GM12878 (cell line): ENCODE results near the gene DLAT. TPM values are rescaled to one million over a fixed set of nuclear protein-coding genes. Genes with fewer than 3 reads are reported as not detected.

Experiments used
- CBFB ChIP-seq: IDR thresholded peaks from 2 replicates; pipeline ENCODE4 v1.6.1; 2016; ENCODE audit warnings: antibody characterized with exemption, low read depth
- CBX5 ChIP-seq: sonication (generic); IDR thresholded peaks from 2 replicates; pipeline ENCODE4 v1.6.1; 2016; ENCODE audit warnings: low read depth, moderate library complexity, mild to moderate bottlenecking, inconsistent platforms
- CREB1 ChIP-seq: IDR thresholded peaks from 2 replicates; pipeline ENCODE4 v1.6.1; 2012; ENCODE audit warnings: low read depth, mild to moderate bottlenecking, inconsistent platforms
- EED ChIP-seq: sonication (generic); IDR thresholded peaks from 2 replicates; pipeline ENCODE4 v1.6.1; 2016; ENCODE audit warnings: antibody characterized with exemption, low read depth
- EP300 ChIP-seq, 2 experiments: fragments of 150-350 bp in 1 of 2; IDR thresholded peaks; 2 replicates each; pipeline ENCODE4 v1.6.1; 2011 to 2012; ENCODE audit warnings: low read depth in 2 of 2, low read length in 2 of 2, borderline replicate concordance in 1 of 2, improper control_type of control experiment in 1 of 2, inconsistent platforms in 1 of 2; ENCODE audit not compliant: control insufficient read depth in 1 of 2
- IKZF2 ChIP-seq, 2 experiments: fragments of 450-650 bp; IDR thresholded peaks; 2 replicates each; pipeline ENCODE4 v1.6.1; 2017; ENCODE audit warnings: mild to moderate bottlenecking in 2 of 2, moderate library complexity in 2 of 2
- IRF4 ChIP-seq: IDR thresholded peaks from 2 replicates; pipeline ENCODE4 v1.6.1; 2011; ENCODE audit warnings: low read depth, low read length
- MEF2B ChIP-seq: fragments of 450-650 bp; IDR thresholded peaks from 2 replicates; pipeline ENCODE4 v1.6.1; 2018; ENCODE audit warnings: mild to moderate bottlenecking, moderate library complexity; ENCODE audit not compliant: partially characterized antibody, poor library complexity, severe bottlenecking
- MTA2 ChIP-seq: fragments of 450-650 bp; IDR thresholded peaks from 2 replicates; pipeline ENCODE4 v1.6.1; 2016; ENCODE audit warnings: low read depth, mild to moderate bottlenecking, moderate library complexity
- NFIC ChIP-seq: IDR thresholded peaks from 2 replicates; pipeline ENCODE4 v1.6.1; 2012; ENCODE audit warnings: low read depth, mild to moderate bottlenecking, inconsistent platforms, low read length, moderate library complexity
- NR2F1 ChIP-seq: fragments of 450-650 bp; conservative IDR thresholded peaks from 2 replicates; pipeline ENCODE4 v1.6.1; 2017; ENCODE audit warnings: mild to moderate bottlenecking
- PML ChIP-seq: IDR thresholded peaks from 2 replicates; pipeline ENCODE4 v1.6.1; 2012; ENCODE audit warnings: low read length, inconsistent platforms
- RAD51 ChIP-seq: fragments of 450-650 bp; IDR thresholded peaks from 2 replicates; pipeline ENCODE4 v1.6.1; 2016; ENCODE audit warnings: moderate library complexity, mild to moderate bottlenecking, inconsistent platforms
- RUNX3 ChIP-seq: IDR thresholded peaks from 2 replicates; pipeline ENCODE4 v1.6.1; 2012; ENCODE audit warnings: low read length, inconsistent platforms
- STAT3 ChIP-seq: IDR thresholded peaks from 2 replicates; pipeline ENCODE4 v1.6.1; 2011; ENCODE audit warnings: low read depth, low read length, improper control_type of control experiment
- TCF3 ChIP-seq: IDR thresholded peaks from 2 replicates; pipeline ENCODE4 v1.6.1; 2012; ENCODE audit warnings: low read depth, mild to moderate bottlenecking, low read length, borderline replicate concordance; ENCODE audit not compliant: insufficient read depth
- polyA plus RNA-seq, 11 experiments: library from polyadenylated mRNA; depleted of rRNA in 4 of 11; unstranded in 6 of 11; stranded (reverse) in 5 of 11; fragments of >200 nt; fragmentation: Nextera tagmentation in 4 of 11; fragmentation: Illumina TruSeq in 1 of 11; extraction: Ambion mirVana in 4 of 11; extraction: Trizol in 1 of 11; gene quantifications; 1 replicate in 1 of 11; 2 replicates in 10 of 11; pipeline versions ENCODE4 v1.2.1 to v1.2.3, GENCODE V29; 2011 to 2016; ENCODE audit warnings: inconsistent platforms in 2 of 11, missing spikeins in 2 of 11, low read depth in 1 of 11
- total RNA-seq, 4 experiments: library from RNA; depleted of rRNA in 3 of 4; stranded (reverse); fragments of >200 nt in 3 of 4; fragmentation: Illumina TruSeq in 1 of 4; extraction: Trizol in 1 of 4; gene quantifications; 2 replicates each; pipeline versions ENCODE4 v1.2.1 to v1.2.3, GENCODE V29; 2013 to 2021
- TF ChIP-seq, protein P1 (sequence below): fragments of 450-650 bp; IDR thresholded peaks from 2 replicates; pipeline ENCODE4 v1.6.1; 2017; ENCODE audit warnings: mild to moderate bottlenecking
- TF ChIP-seq, protein P2 (sequence below): fragments of 450-650 bp; IDR thresholded peaks from 2 replicates; pipeline ENCODE4 v1.6.1; 2014; ENCODE audit warnings: mild to moderate bottlenecking
- TF ChIP-seq, protein P3 (sequence below): fragments of 450-650 bp; IDR thresholded peaks from 2 replicates; pipeline ENCODE4 v1.6.1; 2018; ENCODE audit warnings: borderline replicate concordance, mild to moderate bottlenecking; ENCODE audit not compliant: partially characterized antibody
- TF ChIP-seq, protein P4 (sequence below): IDR thresholded peaks from 2 replicates; pipeline ENCODE4 v1.6.1; 2012; ENCODE audit warnings: low read depth, low read length, improper control_type of control experiment
- TF ChIP-seq, protein P5 (sequence below): IDR thresholded peaks from 2 replicates; pipeline ENCODE4 v1.6.1; 2012; ENCODE audit warnings: low read length, inconsistent platforms

Gene DLAT
- total and polyA plus RNA-seq, 10 of the 15 experiments (the other 5 are each of a cell fraction or from before 2014, with no cell fraction given): 16.5 to 79.9 (median 43.8) TPM

DNA sequence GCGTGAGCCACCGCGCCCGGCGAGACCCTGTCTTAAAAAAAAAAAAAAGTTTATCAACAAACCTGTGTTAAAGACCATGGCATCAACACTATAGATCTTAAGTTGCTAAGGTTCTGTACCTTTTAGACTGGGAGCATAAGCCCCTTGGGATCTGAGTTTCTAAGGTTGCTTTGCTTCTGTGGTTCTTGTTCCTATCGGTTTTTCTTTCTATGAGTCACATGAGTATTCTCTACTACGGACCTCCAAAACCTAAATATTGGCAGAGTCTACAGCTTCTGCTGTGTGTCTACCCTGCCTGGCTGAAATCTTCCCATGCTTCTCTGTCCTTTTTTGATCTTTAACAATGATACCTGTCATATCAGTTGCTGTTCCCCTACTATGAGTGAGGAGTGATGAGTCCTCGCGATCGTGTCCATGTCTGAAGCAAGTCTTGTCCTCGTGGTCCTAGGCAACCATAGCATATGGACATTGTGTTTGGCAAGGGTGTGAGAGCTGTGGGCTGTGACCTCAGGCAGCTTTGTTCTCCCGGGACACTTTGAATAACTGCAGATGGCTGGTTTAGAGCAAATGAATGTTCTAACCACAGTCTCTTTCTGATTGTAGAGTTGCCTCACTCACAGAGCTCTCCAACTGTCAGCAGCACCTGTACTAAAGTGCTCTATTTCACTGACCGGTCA, 9.0 kb upstream of the DLAT start (continued):
- TF ChIP-seq, protein P1, sequence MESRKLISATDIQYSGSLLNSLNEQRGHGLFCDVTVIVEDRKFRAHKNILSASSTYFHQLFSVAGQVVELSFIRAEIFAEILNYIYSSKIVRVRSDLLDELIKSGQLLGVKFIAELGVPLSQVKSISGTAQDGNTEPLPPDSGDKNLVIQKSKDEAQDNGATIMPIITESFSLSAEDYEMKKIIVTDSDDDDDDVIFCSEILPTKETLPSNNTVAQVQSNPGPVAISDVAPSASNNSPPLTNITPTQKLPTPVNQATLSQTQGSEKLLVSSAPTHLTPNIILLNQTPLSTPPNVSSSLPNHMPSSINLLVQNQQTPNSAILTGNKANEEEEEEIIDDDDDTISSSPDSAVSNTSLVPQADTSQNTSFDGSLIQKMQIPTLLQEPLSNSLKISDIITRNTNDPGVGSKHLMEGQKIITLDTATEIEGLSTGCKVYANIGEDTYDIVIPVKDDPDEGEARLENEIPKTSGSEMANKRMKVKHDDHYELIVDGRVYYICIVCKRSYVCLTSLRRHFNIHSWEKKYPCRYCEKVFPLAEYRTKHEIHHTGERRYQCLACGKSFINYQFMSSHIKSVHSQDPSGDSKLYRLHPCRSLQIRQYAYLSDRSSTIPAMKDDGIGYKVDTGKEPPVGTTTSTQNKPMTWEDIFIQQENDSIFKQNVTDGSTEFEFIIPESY: no peak
- no peak for TF ChIP-seq STAT3
- 0 out of 2 replicates have a peak, but pooled peaks have one; percentile 16 for TF ChIP-seq NR2F1
- TF ChIP-seq, protein P2, sequence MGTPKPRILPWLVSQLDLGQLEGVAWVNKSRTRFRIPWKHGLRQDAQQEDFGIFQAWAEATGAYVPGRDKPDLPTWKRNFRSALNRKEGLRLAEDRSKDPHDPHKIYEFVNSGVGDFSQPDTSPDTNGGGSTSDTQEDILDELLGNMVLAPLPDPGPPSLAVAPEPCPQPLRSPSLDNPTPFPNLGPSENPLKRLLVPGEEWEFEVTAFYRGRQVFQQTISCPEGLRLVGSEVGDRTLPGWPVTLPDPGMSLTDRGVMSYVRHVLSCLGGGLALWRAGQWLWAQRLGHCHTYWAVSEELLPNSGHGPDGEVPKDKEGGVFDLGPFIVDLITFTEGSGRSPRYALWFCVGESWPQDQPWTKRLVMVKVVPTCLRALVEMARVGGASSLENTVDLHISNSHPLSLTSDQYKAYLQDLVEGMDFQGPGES: no peak
- peak in 1 of 2 experiments; percentile 61; a peak in 1 of 4 replicates for TF ChIP-seq EP300 (IDR thresholded peaks at IDR 0.05; ENCODE audit: borderline replicate concordance in 1 of 2, control insufficient read depth in 1 of 2, low read depth in 2 of 2, low read length in 2 of 2)
- TF ChIP-seq NFIC: peak; percentile 70
- TF ChIP-seq, protein P3, sequence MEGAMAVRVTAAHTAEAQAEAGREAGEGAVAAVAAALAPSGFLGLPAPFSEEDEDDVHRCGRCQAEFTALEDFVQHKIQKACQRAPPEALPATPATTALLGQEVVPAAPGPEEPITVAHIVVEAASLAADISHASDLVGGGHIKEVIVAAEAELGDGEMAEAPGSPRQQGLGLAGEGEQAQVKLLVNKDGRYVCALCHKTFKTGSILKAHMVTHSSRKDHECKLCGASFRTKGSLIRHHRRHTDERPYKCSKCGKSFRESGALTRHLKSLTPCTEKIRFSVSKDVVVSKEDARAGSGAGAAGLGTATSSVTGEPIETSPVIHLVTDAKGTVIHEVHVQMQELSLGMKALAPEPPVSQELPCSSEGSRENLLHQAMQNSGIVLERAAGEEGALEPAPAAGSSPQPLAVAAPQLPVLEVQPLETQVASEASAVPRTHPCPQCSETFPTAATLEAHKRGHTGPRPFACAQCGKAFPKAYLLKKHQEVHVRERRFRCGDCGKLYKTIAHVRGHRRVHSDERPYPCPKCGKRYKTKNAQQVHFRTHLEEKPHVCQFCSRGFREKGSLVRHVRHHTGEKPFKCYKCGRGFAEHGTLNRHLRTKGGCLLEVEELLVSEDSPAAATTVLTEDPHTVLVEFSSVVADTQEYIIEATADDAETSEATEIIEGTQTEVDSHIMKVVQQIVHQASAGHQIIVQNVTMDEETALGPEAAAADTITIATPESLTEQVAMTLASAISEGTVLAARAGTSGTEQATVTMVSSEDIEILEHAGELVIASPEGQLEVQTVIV: no peak
- TF ChIP-seq, protein P4, sequence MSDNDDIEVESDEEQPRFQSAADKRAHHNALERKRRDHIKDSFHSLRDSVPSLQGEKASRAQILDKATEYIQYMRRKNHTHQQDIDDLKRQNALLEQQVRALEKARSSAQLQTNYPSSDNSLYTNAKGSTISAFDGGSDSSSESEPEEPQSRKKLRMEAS: peak; percentile 48; the same call in 1 of the 2 replicates
- peak in 1 of 2 experiments; percentile 37; a peak in 1 of 4 replicates for TF ChIP-seq IKZF2 (IDR thresholded peaks at IDR 0.05)
- peak; percentile 42; the same call in 1 of the 2 replicates for TF ChIP-seq MTA2
- 0 out of 2 replicates have a peak, but pooled peaks have one; percentile 51 for TF ChIP-seq CBX5
- TF ChIP-seq TCF3: 0 out of 2 replicates have a peak, but pooled peaks have one; percentile 18
- peak; percentile 49; the same call in 1 of the 2 replicates for TF ChIP-seq RAD51
- TF ChIP-seq MEF2B: peak; percentile 86
- TF ChIP-seq EED: peak; percentile 28; the same call in 1 of the 2 replicates
- TF ChIP-seq PML: 0 out of 2 replicates have a peak, but pooled peaks have one; percentile 31
- peak; percentile 48; the same call in 1 of the 2 replicates for TF ChIP-seq IRF4
- peak; percentile 87 for TF ChIP-seq RUNX3
- peak; percentile 83; the same call in 1 of the 2 replicates for TF ChIP-seq CBFB
- TF ChIP-seq, protein P5, sequence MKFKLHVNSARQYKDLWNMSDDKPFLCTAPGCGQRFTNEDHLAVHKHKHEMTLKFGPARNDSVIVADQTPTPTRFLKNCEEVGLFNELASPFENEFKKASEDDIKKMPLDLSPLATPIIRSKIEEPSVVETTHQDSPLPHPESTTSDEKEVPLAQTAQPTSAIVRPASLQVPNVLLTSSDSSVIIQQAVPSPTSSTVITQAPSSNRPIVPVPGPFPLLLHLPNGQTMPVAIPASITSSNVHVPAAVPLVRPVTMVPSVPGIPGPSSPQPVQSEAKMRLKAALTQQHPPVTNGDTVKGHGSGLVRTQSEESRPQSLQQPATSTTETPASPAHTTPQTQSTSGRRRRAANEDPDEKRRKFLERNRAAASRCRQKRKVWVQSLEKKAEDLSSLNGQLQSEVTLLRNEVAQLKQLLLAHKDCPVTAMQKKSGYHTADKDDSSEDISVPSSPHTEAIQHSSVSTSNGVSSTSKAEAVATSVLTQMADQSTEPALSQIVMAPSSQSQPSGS: peak; percentile 61
- TF ChIP-seq CREB1: 0 out of 2 replicates have a peak, but pooled peaks have one; percentile 15
